SIG-M5 treated with dmso at 0.1 percent for 504 hours (cell line): ENCODE measurements around the gene SLC38A10.
A peak's percentile ranks its signal among the peaks of the same experiment; 100 is the strongest.

Experiments used
- DNase-seq: peaks from one replicate; lab custom pipeline; 2025; ENCODE audit not compliant: unreplicated experiment; lab: John Stamatoyannopoulos, UW

The SLC38A10 gene

DNA sequence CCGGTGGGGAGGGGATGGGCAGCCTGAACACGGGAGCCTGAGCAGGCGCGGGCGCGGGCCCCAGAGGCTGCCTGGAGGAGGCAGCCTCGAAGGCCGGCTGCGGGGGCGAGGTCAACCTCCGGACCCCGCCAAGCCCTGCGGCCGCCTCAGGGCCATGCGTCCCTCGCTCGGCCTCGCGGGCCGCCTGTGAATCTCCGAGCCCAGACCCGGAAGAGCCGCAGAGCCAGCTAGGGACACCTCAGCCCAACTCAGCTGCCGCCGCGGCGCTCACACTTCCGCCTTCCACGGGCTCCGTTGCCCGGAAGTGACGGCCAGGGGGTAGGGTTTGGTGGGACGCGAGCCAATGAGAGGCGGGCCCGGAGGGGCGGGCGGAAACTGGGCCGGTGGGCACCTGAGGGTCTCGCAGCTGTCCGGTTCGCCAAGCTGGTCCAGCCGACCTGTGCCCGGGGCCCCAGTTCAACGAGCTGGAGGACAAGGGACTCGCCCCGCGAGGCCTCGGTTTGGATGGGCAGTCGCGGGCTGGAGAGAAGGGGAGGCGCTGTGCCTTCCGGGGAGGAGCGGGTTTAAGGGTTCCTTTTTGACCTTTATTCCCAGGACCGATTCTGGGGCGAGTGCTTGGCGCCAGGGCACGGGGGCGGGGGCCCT, at the start of gene SLC38A10:
Gene SLC38A10, minus strand, starts transcription at position 277 of the 645 bp plus-strand sequence. CDS start 386 bp downstream, outside the sequence.
- DNase-seq = peak; percentile 89

DNA sequence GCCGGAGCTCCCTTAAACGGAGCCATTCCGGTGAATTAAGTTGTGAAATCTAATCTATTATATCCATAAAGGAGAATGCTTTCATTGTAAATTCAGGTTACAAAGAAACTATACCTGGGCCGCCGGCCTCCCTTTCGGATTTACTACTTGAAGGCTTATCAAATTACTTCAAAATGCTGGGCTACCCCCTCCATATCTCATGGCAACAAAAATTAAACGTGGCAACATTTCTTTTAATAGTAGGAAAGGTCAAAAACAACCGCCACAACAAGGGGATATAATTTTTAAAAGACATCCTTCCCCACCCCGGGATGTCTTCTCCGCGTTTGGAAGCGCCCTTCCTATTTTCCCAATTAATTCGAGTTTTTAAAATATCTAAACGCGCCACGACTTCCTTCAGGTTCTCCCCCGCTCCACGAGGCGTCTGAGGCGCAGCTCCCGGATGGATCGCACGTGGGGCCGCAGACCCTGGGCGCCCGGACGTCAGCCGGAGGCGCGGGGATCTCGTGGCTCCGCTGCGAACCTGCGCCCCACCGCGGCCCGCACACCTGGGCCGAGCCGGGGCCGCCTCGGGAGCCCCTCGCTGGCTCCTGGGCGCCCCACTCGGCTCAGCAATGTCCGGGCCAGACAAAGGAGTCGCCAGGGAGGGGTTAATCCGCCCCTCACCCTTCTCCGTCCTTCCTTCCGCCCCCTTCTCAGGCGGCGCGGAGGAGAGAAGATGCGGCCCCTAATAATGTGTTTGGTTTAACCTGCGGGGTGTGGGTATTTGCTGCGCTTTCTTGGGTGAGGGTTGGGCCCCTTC, 47.4 kb upstream of the SLC38A10 start:
- DNase-seq = no peak

DNA sequence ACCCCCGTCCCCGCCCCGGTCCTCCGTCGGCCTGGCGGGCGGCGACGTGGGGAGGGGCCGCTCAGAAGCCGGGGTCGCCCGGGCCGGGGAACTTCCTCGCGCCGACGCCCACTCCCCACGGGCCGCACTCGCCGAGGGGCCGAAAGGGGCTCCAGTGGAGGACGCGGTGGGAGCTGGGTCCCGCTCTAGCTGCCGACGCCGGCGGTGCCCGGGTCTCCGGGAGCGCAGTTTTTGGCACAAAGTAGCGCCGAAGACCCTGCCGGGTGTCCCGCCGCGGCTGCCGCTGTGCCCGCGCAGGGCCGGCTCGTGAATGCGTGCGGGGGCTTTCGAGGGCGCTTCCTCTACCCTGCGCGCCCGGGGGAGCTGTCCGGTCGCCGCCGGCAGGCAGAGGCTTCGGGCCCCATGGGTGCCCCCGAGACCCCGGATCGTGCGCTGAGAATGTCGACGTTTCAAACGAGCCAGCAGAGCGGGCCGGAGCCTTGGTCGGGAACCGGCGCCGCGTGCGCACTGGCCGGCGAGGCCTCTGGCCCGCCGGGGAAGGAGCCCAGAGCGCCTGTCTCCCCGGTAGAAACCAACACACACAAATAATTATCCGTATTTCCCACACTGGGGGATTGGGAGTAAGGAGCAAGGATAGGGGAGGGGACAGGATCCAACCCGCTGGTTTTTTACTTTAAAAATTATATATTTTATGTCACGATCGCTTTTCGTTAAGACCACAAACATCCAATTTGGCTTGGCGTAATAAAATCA, 46.6 kb upstream of the SLC38A10 start:
- DNase-seq = no peak

DNA sequence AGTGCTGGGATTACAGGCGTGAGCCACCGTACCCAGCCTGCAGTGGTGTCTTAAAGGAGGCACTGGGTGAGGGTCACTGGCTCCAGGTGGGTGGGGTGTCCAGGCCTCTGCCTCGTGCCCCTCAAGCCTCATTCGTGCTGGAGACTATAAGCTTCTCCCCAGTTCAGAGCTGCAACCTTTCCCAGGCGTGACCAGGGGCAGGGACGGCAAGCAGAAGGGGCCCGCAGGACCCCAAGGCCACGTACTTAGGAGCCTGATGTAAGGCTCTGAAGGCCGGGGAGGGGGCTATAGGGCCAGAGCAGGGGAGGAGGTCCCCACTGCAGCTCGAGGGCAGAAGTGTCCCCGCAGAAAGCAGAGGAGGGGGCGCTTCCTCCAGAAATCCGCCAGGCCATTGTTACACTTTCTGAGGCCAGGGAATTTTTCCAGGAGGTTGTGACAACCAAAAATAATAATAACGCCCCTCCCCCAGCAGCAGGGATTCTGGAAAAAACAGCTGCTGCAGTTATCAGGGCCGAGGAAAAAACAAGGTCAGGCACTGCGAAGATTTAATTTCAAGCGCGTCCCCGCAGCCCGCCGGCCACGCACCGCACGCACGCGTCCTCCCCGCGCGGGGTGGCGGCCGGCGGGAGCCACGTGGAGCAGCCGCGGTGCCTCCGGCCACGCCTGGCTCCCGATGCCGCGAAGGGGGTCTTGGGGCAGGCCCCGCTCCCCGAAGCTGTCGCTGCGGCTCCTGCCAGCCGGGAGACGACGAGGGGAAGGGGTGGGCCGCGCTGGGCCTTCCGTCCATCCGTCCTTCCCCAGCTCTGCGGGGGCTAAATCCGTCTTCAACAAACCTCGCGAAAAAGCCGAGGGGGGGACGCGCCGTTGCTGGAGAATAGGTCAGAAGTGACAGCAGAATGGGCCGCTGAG, 45.8 kb upstream of the SLC38A10 start:
- no peak for DNase-seq

DNA sequence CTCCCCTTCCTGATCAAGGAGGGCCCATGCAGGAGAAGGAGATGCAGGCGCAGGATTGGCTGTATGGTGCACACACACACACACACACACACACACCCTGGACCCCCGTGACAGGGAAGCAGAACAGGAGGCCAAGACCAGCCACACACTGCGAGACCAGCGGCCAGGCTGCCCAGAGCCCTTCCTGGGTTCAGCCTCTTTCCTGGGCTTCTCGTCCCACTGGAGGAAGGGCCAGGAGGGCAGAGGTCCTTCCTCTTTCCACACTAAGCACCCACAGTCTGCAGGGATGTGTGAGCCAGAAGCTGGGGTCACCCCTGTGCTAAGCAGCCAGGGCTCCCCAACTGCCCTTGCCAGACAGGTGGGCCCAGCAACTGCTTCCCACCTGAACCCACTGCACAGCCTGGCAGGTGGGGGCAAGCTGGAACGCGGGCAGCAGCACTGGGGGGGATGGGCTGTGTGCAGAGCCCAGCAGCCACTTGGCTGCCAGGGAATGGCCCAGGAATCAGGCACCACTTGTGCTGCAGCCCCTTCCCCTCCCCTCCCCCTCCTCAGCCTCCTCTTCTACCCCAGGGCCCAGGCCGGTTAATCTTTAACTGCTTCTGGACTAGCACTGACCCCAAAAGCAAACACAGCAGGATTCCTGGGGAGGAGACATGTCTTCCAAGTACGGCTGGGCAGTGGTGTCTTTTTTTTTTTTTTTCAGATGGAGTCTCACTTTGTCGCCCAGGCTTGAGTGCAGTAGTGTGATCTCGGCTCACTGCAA, 44.6 kb upstream of the SLC38A10 start:
- DNase-seq = no peak

DNA sequence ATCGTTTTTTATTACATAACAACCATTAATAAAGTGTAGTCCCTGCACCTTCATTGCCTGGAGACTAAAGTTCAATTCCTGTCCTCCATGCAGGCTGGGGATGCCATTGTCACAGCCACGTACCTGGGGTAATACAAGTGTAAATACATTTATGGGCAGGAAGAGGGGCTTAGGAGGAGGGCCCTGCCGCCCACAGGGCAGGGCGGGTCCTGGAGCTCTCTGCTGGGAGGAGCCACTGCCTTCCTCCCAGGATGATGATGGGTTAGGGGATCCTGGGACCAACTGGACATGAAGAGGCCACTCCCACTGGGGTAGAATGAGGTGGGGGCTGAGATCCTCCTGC, 44.1 kb upstream of the SLC38A10 start:
- no peak for DNase-seq

DNA sequence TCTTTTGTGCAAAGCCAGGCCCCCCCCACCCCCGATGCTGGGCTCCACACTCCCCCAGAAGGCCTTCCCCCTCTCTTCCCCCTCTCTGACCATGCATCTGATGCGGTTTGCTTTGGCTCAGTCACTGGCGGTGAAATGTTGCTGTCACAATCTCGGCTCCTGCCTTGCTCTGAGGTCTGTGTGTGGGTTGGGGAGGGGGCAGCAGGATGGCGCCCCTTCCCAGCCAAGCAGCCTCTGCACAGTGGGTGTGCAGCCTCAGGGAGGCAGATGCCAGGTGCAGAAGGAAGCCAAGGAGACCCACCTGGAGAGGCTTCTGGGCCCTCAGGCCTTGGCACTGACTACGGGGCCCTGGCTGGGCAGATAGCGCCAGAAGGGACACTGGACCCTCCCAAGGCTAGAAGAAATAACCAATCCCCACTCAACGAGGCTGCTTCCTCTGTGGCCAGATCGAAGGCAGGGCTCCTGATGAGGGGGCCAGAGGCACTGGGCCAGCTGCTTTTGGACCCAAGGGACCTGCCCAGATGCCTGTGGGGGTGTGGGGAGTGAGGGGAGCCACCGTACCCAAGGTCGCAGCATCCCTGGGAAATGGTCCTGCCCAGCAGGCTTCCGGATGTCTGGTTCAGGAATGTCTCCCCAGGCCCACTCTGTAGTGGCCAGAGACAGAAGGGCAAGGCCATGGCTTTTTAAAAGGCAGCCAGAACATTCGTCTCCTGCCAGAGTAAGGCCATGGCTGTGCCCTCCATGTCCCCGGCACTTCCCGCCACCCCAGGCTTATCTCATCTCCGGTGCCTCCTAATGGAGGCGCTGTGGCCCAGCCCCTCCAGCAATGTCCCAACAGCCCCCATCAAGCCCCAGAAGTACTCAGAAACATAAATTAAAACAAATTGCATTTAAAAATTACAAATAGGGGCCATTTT, 43.4 kb upstream of the SLC38A10 start:
- no peak for DNase-seq

DNA sequence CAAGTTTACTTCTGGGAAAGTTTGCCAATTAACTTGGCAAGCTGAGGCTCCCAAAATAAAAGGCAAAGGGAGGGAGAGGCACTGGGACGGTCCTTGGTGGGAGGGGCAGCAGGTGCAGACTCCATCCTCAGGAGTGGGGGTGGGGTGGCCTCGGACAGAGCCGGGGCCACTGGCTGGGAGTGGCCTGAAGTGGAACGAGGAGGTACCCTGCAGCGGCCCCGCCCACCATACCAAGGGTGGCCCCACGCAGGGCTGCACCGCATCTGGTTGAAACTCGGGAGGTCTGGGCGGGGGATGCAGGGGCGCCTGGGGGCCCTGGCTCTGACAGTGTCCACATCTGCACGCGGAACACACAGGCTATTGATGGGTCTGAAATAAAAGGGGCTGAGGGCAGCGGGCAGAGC, 42.4 kb upstream of the SLC38A10 start:
- DNase-seq = no peak

DNA sequence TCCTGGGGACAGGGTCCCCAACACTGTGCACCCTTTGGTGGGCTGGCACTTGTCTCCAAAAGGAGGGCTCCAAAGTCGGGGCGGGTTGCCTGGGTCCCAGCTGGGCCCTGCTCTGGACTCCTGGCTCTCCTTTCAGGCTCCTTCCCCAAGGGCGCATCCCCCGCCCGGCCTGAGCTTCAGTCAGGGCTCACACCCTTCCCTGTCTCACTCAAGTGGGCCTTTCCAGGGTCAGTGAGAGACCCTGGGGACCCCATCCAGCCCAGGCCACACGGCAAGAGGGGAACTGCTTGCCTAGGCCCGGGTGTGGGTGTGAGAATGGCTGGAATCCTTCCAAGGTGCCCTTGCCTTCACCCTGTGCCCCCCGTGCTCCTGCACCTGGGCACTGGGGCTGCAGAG, 41.8 kb upstream of the SLC38A10 start:
- no peak for DNase-seq

DNA sequence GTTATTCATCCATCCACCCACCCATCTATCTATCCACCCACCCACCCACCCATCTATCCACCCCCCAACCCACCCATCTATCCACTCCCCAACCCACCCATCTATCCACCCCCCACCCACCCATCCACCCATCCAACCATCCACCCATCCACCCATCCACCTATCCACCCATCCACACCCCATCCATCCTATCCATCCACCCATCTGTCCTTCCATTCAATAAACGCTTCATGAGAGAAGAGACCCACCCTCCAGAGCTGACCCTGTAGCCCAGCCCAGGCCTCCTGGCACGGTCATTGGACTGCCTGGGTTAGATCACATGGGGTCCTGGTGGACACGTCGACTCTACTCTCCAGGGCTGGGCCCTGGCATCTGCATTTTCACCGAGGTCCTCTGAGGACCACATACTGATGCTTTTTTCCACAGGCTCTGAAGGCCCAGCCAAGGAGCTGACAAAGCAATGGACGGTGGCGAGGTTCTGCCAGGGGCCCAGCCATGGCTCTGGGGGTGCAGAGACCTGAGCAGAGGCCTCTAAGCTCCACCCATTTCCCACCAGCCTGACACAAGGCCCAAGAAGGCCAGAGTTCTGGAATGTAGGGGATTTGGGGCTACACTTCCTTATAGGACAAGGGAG, 41.3 kb upstream of the SLC38A10 start:
- DNase-seq = no peak

DNA sequence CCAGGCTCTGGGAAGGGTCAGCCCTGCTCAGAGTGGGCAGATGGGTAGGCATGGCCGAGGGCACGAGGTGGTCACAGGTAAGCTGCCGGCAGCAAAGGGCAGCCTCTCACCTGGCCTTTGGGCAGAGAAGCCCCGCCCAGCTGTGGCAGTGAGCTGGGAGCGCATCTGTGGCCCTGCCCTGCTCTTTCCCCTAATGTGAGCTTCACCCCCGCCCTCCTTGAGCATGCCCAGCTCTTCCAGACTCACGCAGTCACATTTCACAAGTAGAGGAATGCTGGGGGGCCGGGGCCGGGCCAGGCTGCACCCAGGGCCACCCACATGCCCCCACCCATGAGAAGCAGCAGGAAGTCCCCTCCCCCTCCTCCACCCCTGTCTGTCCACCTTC, 40.7 kb upstream of the SLC38A10 start:
- DNase-seq = no peak

DNA sequence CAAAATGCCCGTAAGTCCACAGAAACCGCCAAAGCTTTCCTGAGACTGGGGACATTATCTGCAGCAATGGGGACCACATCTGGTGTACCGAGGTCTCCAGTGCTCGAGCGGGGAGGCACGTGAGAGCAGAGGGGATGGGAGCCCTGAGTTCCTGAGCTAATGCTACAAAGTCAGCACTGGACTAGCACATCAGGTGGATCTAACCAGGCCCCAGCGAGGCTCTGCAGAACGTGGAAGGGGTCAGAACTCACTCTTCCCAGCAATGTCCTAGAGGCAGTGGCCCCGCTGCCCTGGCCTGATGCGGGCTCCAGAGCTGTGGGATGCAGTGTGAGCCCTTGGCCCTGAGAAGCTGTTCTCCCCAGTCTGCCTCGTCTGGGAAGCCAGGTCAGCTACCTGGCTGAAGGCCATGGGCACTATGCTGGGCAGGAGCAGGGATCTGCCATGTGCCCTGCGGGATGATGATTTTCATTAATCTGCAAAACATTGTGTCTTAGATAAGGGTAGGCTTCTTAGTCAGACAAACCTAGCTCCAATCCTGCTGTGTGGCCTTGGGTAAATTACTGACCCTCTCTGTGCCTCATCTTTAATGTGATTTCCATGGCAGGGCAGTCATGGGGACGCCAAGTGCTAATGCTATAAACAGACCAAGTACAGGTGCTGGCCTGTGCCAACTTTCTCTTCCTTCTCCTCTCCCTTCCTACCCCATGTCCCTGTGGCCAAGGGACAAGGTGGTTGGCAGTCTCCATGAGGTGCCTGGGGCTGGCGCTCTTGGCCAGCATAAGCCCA, 40.1 kb upstream of the SLC38A10 start:
- no peak for DNase-seq

DNA sequence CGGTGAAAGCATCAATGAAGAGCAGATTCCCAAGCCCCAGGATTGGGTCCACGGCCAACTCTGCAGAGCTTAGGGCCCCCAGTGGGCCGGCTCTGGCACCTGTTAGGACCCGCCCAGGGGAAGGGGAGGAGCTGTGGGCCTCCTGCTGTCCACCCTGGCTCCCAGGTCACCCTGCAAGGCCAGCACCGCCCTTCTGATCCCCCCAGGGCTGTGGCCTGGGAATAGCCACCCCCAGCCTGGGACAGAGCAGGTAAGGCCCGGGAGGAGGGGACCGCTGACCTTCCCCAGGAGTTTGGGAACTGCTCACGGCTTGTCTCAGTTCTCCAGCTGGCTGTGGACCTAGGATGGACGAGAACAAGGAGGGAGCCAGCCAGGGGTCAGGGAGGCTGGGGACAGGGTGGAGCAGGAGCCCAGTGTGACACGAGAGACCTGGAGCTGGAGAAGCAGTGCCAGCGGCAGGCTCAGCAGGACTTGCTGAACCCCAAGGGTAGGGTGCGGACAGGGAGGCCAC, 39.3 kb upstream of the SLC38A10 start:
- DNase-seq = no peak

DNA sequence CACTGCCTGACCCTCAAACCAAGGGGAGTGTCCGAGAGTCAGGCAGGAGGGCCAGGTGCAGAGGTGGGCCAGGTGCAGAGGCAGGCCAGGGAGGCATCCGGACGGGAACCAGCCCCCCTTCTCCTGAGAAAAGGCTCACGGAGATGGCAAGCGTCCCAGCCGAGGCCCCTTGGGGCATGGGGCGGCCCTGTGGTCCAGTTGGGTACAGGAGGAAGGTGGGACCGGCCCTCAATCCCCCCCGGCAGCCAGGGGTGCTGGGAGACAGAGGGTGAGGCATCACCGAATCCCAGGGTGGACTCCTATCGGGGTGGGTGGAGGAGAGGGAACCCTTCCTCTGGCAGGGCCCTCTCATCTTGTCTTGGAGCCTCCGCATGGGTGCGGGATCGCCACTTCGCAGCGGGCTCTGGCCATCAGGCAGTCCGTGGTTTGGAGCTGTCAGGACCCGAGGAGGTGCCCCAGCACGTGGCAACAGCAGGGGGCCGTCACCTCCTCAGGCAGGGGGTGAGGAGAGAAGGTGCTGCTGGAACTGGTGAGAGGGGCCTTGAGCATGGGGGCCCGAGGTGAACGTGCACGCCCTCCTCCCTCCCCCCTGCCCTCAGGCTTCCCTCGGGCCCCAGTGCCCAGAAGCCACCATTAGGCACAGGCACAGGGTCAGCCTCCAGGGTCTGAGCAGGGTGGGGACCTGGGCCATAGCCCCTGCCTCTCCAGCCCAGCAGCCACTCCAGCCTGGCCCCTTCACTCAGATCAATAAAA, 38.7 kb upstream of the SLC38A10 start:
- no peak for DNase-seq

DNA sequence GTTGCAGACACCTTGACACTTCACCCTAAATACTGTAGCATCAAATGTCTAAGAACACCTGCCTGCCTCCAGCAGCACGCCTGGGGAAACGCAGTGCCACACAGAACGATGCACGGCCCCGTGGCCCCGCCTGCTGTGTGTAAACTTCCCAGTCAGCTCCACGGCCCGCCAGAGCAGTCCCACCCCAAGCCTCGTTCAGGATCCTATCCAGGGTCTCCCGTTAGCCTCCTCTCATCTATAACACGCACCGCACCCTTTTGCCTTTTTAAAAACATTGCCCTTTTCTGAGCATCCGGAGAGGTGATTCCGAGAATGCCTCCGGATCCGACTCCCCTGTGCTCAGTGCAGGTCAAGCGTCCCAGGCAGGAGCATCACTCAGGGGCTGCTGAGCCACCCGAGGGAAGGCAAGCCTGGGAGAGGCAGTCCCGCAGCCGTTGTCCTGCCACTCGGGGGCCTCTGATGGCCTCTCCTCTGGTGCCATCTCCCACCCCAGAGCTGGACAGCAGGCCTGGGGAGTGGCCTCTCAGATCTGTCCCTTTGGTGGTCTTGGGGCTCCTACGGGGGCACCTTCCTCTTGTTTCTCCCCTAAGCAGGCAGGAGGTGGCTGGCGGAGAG, 37.9 kb upstream of the SLC38A10 start:
- no peak for DNase-seq

DNA sequence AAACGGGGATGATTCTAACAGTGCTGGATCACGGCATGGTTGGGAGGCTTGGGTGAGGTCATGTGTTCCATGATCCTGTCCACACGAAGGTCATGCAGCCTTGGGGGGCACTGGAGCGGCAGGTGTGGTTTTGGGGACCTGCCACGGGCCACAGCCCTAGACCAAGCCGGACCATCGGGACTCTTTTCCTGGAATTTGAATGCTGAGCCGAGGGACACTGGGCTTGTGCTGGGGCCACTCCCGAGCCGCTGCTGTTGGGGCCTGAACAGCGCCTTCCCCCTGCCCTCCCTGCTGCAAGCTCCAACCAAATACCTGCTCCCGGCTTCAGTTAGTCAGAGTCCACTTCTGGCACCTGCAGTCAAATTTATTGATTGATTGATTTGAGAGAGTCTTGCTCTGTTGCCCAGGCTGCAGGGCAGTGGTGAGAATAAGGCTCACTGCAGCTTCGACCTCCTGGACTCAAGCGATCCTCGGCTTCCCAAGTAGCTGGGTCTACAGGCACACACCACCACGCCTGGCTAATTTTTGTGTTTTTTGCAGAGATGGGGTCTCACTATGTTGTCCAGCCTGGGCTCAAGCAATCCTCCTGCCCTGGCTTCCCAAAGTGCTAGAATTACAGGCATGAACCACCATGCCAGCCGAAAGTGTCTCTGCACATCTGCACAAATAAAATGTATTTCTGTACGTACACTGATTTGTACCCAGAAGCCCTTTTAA, 37.2 kb upstream of the SLC38A10 start:
- DNase-seq = no peak
